GM19468 (cell line): ENCODE results near the gene CXCR4.
"Not testable (repeated sequence)": the region's sequence is repeated elsewhere in the genome, so short reads cannot be mapped to it uniquely, and the experiment has no call there.

Experiments
- ATAC-seq: cut with Tn5 transposase; IDR thresholded peaks from one replicate; pipeline ENCODE4 v1.9.1; 2021; ENCODE audit warnings: mild to moderate bottlenecking, moderate library complexity, moderate number of reproducible peaks; ENCODE audit not compliant: unreplicated experiment; ENCODE audit errors: extremely low read depth

CXCR4 gene

DNA sequence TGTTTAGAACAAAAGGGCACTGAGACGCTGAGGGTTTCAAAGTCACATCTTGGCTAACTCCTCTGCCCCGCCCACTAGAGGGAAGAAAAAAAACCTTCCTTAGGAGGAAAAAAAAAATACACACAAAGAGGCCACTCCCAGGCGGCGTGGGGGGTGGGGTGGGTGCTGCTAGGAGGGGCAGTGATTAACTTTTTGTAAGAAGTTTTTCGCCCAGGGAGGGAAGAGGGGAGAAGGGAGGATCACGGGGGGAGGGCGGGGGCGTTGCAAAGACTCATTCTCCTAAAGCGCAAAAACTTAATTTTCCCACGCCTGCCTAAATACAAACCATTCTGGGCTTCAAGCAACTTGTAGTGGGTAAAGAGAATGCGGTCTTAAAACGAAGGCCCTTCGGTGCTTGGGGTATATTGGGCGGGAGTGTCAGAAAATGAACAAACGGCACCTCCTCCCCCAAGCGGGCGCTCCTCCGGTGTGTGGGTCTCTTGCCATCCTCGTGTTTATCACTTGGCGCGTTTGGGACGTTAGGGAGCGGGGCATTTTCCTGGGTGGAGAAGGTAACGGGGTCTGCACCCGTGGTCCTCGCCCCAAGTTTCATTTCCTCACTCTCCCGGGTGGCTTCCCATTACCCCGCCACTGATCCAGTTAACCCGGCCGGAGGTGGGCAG lies 1.7 kb downstream of the CXCR4 start:
- no peak for ATAC-seq

- no peak for ATAC-seq
Observed at GRCh38 chr2:136115183-136115761, 2.7 kb downstream of the CXCR4 start.

- ATAC-seq: no peak
Observed at GRCh38 chr2:136114382-136114781, 3.6 kb downstream of the CXCR4 start.

GRCh38 chr2:136113209-136113971 lies 4.6 kb downstream of the CXCR4 start:
- ATAC-seq: no peak

GRCh38 chr2:136112317-136113208 lies 5.4 kb downstream of the CXCR4 start:
- ATAC-seq: no peak

GRCh38 chr2:136111711-136112110 lies 6.2 kb downstream of the CXCR4 start:
- no peak for ATAC-seq

DNA sequence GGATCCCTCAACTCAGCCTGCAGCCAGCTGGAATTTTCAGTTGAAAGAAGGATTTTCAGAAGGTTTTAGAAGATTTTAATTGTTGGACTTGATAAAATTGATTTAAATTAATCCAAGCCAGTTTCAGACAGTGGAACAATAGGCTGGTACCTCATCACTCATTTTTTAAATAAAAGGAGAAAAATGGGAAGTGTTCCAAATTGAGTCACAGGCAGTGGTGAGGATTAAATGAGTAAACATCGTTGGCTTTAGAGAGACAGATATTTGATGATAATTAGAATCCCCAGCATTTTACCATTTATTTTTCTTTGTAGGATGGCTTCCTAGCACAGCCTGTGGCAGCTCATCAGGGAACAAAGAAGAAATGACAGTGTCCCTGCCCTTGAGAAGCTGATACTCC lies 7.4 kb downstream of the CXCR4 start:
- ATAC-seq: no peak

DNA sequence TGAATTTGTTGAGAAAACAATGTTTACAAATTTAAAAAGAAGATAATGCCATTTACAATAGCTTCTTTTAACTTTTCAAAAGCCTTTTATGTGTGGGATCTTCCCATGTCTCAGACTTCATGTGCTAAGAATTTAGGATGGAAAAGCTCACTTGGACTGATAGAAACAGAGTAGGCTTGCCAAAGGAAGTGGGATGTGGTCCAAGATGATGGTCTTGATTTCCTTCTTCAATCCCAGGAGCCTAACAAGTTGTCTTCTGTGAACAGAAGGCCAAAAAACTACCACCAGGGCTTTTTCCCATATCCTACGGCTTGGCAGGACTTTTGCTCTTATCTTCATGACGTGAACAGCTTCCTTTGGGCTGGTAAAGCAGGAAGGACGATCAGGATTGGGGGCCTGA lies 9.5 kb downstream of the CXCR4 start:
- ATAC-seq: no peak

- ATAC-seq: peak; percentile 42
Observed at GRCh38 chr2:136107051-136108033, 10.6 kb downstream of the CXCR4 start.

- no peak for ATAC-seq
Observed at GRCh38 chr2:136106505-136106904, 11.4 kb downstream of the CXCR4 start.

GRCh38 chr2:136104977-136105376 lies 13.0 kb downstream of the CXCR4 start:
- no peak for ATAC-seq

DNA sequence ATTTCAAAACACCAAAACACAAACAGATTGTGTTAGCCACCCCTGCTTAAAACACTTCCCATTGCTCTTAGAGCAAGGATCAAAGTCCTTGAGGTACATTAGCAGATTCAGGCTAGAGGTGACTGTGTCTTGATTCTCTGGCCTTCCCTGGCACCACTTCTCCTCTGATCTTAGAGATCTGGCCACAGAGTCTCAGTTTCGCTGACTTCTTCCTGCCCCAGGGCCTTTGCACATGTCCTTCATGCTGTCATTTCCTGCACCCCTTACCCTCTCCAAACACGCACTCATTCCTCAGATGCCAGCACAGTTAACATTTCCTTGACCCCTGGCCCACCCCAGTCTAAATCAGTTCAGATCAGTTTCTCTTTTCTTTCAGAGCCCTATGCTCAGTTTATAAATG lies 16.9 kb downstream of the CXCR4 start:
- ATAC-seq: no peak

GRCh38 chr2:136098441-136098840 lies 19.5 kb downstream of the CXCR4 start:
- ATAC-seq: no peak

- ATAC-seq: no peak
Observed at GRCh38 chr2:136093583-136093982, 24.4 kb downstream of the CXCR4 start.

- no peak for ATAC-seq
Observed at GRCh38 chr2:136091899-136092298, 26.1 kb downstream of the CXCR4 start.

GRCh38 chr2:136087901-136088460 lies 30.0 kb downstream of the CXCR4 start:
- not testable (repeated sequence) for ATAC-seq

GRCh38 chr2:136086253-136087016 lies 31.5 kb downstream of the CXCR4 start:
- ATAC-seq: no peak

- no peak for ATAC-seq
Observed at GRCh38 chr2:136085453-136086209, 32.3 kb downstream of the CXCR4 start.
